K562 (cell line): ENCODE data around the gene ZDHHC8. TPM values are rescaled to one million over a fixed set of nuclear protein-coding genes. Genes with fewer than 3 reads are reported as not detected.

Experiments
- BRCA1 ChIP-seq, 2 experiments: fragments of 450-650 bp in 1 of 2; sonication (generic) in 1 of 2; formaldehyde crosslinking in 1 of 2; IDR thresholded peaks; 2 replicates each; pipeline versions ENCODE4 v1.5.0 to v1.6.1; 2017 to 2020; ENCODE audit warnings: mild to moderate bottlenecking in 1 of 2, missing genetic modification reagents in 1 of 2
- NFRKB ChIP-seq: fragments of 450-650 bp; IDR thresholded peaks from 2 replicates; pipeline ENCODE4 v1.6.1; 2016; ENCODE audit warnings: low read depth
- SETDB1 ChIP-seq: IDR thresholded peaks from one replicate; pipeline ENCODE4 v1.6.1; 2012; ENCODE audit warnings: low read length, control low read depth, inconsistent platforms
- ZNF384 ChIP-seq: IDR thresholded peaks from 2 replicates; pipeline ENCODE4 v1.6.1; 2012; ENCODE audit warnings: low read depth, low read length, improper control_type of control experiment
- ZNF592 ChIP-seq: fragments of 450-650 bp; IDR thresholded peaks from 2 replicates; pipeline ENCODE4 v1.6.1; 2017; ENCODE audit warnings: antibody characterized with exemption, mild to moderate bottlenecking
- ZNF639 ChIP-seq, 2 experiments: fragments of 200-800 bp in 1 of 2; sonication (Bioruptor generic) in 1 of 2; sonication (generic) in 1 of 2; formaldehyde crosslinking in 1 of 2; IDR thresholded peaks in 1 of 2; conservative IDR thresholded peaks in 1 of 2; 2 replicates each; pipeline versions ENCODE4 v1.5.0 to v1.6.1; 2016 to 2020; ENCODE audit warnings: missing compliant biosample characterization in 1 of 2, missing genetic modification characterization in 1 of 2, missing genetic modification reagents in 1 of 2
- polyA plus RNA-seq, 8 experiments: library from polyadenylated mRNA; depleted of rRNA in 4 of 8; stranded (reverse) in 5 of 8; unstranded in 3 of 8; fragments of >200 nt; fragmentation: Nextera tagmentation in 2 of 8; fragmentation: Illumina TruSeq in 1 of 8; extraction: Ambion mirVana in 2 of 8; extraction: Trizol in 1 of 8; gene quantifications; 2 replicates each; pipeline versions ENCODE4 v1.2.1 to v1.2.3, GENCODE V29; 2011 to 2014; ENCODE audit warnings: inconsistent platforms in 1 of 8, missing spikeins in 1 of 8
- total RNA-seq, 7 experiments: library from RNA; depleted of rRNA in 6 of 7; stranded (reverse); fragments of >200 nt in 6 of 7; fragmentation: Illumina TruSeq in 2 of 7; extraction: Trizol in 2 of 7; gene quantifications; 2 replicates each; pipeline versions ENCODE4 v1.2.1 to v1.2.3, GENCODE V29; 2011 to 2021; ENCODE audit warnings: low replicate concordance in 1 of 7

The ZDHHC8 gene
- total and polyA plus RNA-seq, 9 of the 15 experiments (the other 6 are each of a cell fraction or from before 2014, with no cell fraction given), result 0.04 to 109 (median 16.4) TPM

- TF ChIP-seq ZNF639 (CRISPR knock-in tag; conservative IDR thresholded peaks at IDR 0.05 in 1 of 2, IDR thresholded peaks at IDR 0.05 in 1 of 2), result 0 out of 4 replicates have a peak, but pooled peaks of 1 of the 2 experiments have one; percentile 4
- no peak for TF ChIP-seq SETDB1
- TF ChIP-seq BRCA1 (IDR thresholded peaks at IDR 0.05), result no peak
- TF ChIP-seq BRCA1 (CRISPR knock-in tag; IDR thresholded peaks at IDR 0.05), result peak; percentile 68; the same call in 1 of the 2 replicates
- TF ChIP-seq NFRKB, result no peak
- TF ChIP-seq ZNF592, result no peak
- no peak for TF ChIP-seq ZNF384
Measured at GRCh38 chr22:20166703-20167102, 35.1 kb downstream of the ZDHHC8 start (continued).
